ENCODE data around the gene ACOXL.

Gene ACOXL

DNA sequence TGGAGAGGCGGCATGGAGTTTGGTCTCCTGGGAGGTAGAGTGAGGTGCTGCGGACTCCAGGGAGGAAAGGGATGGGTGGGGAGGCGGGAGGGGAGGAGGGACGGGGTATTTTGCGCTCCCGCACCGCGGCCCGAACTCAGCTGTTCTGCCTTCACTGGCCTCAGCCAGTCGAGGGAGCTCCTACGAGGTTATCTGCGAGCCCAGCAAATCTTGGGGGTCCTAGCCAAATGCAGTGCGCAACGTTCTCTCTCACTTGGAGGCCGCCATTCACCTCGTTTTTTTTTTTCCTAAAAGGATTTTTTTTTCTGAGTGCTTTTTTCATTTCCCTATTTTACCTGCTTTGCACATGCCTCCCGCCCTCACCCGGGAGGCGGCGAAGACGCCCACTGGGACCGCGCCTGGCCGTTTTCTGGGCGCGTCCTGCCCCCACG lies 387.5 kb downstream of the ACOXL start:
- peak overlapping the region; percentile 95 for H3K27ac Mint-ChIP-seq
- H3K9me3 Mint-ChIP-seq: no peaks in the 10 kb centered on the region
- H3K4me3 Mint-ChIP-seq: peak overlapping the region; percentile 82
- DNase-seq: no peak
- H3K4me1 Mint-ChIP-seq (ENCODE audit: low read depth): peaks cover 68% of the 10 kb centered on the region
- peaks cover 36% of the 10 kb centered on the region for H3K36me3 Mint-ChIP-seq (ENCODE audit: low read depth)
- H3K27me3 Mint-ChIP-seq: peaks cover 33% of the 10 kb centered on the region

DNA sequence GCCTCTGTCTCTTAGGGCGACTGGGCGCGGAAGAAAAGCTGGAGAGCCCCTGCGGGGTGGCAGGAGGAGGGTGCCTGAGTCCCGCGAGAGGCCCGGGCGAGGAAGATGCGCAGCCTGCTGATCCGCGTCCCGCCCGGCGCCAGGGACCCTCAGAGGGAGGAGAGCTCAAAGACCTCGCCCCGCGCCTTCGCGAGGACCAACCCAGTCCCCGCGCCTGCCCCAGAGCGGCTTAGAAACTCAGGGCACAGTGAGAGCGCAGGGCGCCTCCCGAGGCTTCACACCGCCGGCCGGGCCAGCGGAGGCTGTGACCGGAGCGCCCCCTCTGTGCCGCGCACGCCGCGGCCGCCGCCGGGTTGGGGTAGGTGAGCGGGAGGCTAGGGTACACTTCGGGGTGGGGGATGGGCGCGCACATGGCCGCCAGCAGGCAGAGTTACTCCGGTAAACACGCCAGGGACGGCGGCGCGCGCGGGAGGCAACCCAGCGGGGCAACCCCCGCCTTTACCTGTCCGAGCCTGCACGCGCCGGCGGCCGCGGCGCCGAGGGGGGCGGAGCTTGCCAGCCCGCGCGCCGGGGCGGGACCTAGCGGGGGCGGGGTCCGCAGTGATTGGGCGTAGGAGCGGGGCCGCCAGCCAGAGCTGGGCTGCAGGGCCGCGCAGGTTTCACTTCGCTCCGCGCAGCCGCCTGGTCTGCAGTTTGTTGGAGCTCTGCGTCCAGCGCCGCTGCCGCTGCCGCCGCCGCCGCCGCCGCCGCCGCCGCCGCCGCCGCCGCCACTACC lies 388.1 kb downstream of the ACOXL start, which contains the start of gene BCL2L11:
BCL2L11 (plus strand) TSS at position 662 of the 775 bp plus-strand sequence. CDS start 2,832 bp downstream, outside the sequence.
- Mint-ChIP-seq H3K27ac (peak within 1 kb of the TSS; percentile 92), H3K4me1 (ENCODE audit: low read depth) (peaks cover 72% of the 10 kb centered on the region), H3K9me3 (no peaks in the 10 kb centered on the region), H3K36me3 (ENCODE audit: low read depth) (peaks cover 42% of the 10 kb centered on the region), H3K4me3 (peak within 1 kb of the TSS; percentile 88), H3K27me3 (peaks cover 33% of the 10 kb centered on the region)
- DNase-seq: peak; percentile 95

DNA sequence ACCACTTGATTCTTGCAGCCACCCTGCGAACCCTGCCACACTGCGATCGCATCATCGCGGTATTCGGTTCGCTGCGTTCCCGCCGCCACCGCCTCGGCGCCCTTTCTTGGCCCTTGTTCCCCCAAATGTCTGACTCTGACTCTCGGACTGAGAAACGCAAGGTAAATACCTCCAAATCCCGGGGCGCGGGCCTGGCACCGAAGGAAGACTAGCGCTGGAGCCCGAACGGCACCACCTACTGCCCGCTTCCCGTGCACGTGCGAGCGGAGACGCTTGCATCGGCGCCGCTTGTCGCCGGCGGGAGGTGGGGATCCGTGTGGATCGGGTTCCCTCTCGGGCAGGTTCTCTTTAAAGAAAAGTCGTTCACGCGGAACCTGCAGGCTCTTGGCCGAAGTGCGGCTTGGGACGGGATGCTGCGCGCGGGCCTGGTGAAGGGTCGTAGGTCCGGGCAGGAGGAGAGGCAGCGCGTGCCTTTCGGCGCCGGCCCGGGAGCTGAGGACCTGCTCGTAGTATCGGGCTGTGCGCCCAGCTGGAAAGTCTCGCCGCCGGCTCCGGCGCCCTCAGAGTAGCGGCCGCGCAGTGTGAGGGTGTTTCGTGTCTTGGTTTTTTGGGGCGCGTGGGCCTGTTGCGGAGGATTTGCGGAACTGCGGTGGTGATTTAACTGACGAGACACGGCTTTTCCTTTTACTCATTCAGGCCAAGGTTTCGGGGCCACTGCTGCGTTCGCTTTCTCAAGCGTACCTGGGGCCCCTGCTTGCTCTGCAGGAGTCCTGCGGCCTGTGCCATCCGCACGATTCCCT lies 388.9 kb downstream of the ACOXL start:
- Mint-ChIP-seq H3K4me1 (ENCODE audit: low read depth) (peaks cover 72% of the 10 kb centered on the region), H3K27me3 (peaks cover 33% of the 10 kb centered on the region), H3K27ac (peak overlapping the region; percentile 92), H3K36me3 (ENCODE audit: low read depth) (peaks cover 50% of the 10 kb centered on the region), H3K9me3 (no peaks in the 10 kb centered on the region), H3K4me3 (peak overlapping the region; percentile 88)
- DNase-seq: peak; percentile 81

DNA sequence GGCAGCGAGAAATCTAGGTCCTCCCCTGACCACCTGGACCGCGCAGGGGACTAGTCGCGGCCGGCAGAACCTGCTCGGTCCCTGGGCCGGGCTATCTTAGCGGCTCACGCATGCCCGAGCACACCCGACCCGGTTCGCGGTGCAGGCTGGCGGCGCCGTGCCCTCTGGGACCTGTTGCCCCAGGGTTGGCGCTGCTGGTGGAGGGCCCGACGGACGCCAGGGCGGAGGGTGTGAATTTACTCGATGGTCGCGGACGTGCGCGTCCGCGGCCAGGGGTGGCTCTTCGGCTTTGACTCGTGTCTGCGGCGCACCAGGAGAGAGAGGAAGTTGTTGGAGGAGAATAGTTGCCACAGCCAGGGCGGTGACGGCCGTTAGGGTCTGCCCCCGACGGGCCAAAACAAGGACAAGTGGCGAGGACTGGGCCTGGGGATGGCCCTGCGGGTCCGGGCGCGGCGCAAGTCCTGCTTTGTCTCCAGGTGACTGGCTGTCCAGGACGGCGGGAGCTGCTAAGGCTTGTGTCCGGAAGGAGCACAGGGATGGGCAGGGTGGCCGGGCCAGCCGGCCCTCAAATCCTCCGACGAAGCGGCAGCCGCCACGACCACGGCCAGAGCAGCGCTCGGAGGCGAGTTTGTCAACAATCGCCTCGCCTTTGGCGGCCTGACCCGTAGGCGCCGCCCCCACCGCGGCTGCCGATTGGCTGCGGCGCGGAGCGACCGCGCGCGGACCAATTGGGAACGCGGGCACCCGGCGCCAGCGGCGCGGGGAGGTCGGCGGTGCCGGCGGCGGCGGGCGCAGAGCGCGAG lies 389.7 kb downstream of the ACOXL start:
- DNase-seq: peak; percentile 86
- peak overlapping the region; percentile 88 for H3K4me3 Mint-ChIP-seq
- peaks cover 31% of the 10 kb centered on the region for H3K27me3 Mint-ChIP-seq
- H3K27ac Mint-ChIP-seq: peak overlapping the region; percentile 92
- no peaks in the 10 kb centered on the region for H3K9me3 Mint-ChIP-seq
- H3K4me1 Mint-ChIP-seq (ENCODE audit: low read depth): peaks cover 72% of the 10 kb centered on the region
- peaks cover 58% of the 10 kb centered on the region for H3K36me3 Mint-ChIP-seq (ENCODE audit: low read depth)

DNA sequence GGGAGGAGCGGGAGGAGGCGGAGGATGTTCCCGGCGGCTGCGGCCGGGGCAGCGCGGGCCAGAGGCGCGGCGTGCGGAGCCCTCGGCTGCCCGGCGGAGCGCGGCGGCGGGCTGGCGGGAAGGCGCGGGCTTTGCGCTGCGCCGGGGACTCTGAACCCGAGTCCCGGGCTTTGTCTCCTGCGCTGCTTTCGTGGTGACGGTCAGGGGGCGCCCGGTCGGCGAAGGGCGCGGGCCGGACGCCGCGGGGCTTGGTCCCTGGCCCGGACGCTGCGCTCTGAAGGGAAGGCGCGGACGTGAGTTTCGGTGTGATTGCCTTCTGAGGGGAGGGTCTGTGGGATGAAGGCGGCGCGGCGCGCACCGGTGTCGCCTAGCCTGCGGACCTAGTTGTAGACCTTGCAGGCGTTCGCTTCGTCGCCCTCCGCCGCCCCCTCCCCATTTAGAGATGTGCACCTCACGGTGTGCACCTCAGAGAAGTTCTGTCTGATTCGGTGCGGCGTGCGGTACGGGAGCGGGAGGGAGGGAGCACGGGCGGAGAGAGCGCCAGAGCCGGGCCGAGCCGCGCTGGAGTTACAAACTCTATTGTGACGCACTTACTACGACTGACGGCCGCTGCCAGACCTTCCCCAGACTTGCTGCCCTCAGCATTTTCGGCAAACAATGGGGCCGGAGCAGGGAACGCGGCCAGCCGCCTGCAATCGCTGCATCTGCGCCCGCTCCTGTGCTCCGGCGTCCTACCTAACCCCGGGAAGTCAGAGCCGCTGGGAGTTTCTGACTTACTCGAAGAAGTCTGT lies 390.5 kb downstream of the ACOXL start:
- Mint-ChIP-seq H3K36me3 (ENCODE audit: low read depth) (peaks cover 66% of the 10 kb centered on the region), H3K27me3 (peaks cover 25% of the 10 kb centered on the region), H3K4me1 (ENCODE audit: low read depth) (peaks cover 71% of the 10 kb centered on the region)

DNA sequence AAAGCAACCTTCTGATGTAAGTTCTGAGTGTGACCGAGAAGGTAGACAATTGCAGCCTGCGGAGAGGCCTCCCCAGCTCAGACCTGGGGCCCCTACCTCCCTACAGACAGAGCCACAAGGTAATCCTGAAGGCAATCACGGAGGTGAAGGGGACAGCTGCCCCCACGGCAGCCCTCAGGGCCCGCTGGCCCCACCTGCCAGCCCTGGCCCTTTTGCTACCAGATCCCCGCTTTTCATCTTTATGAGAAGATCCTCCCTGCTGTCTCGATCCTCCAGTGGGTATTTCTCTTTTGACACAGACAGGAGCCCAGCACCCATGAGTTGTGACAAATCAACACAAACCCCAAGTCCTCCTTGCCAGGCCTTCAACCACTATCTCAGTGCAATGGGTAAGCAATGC lies 391.4 kb downstream of the ACOXL start:
- Mint-ChIP-seq H3K36me3 (ENCODE audit: low read depth) (peaks cover 75% of the 10 kb centered on the region), H3K4me1 (ENCODE audit: low read depth) (peaks cover 69% of the 10 kb centered on the region)

More for the DNA sequence above, 390.5 kb downstream of the ACOXL start:
- H3K9me3 Mint-ChIP-seq: no peaks in the 10 kb centered on the region
- peak overlapping the region; percentile 88 for H3K4me3 Mint-ChIP-seq
- peak overlapping the region; percentile 77 for H3K27ac Mint-ChIP-seq
- DNase-seq: peak; percentile 69

DNA sequence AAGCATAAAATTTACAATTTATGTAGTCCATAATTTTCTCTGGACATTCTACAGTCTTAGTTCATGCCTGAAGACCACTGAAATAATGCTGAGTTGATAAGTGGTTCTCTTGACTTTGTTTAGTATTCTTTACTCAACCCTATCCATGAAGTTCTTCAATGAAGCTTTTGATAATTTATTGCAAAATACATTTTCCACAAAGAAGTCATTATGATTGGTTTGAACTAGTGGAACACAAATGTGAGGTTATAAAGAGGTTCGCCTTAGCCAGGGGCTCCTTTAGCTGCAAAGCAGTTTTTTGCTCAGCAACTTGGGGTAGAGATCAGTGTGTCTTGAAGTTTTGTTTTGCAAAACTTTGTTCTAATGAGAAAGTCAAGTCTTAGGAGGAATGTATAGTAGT lies 394.2 kb downstream of the ACOXL start:
- Mint-ChIP-seq H3K27ac (no peak overlapping the region), H3K4me1 (ENCODE audit: low read depth) (peaks cover 66% of the 10 kb centered on the region), H3K9me3 (no peaks in the 10 kb centered on the region), H3K27me3 (peaks cover 2% of the 10 kb centered on the region), H3K36me3 (ENCODE audit: low read depth) (peaks cover 93% of the 10 kb centered on the region), H3K4me3 (no peak overlapping the region)
- no peak for DNase-seq

More for the DNA sequence above, 391.4 kb downstream of the ACOXL start:
- Mint-ChIP-seq H3K27ac (peak overlapping the region; percentile 50), H3K27me3 (peaks cover 16% of the 10 kb centered on the region), H3K4me3 (peak overlapping the region; percentile 88), H3K9me3 (no peaks in the 10 kb centered on the region)
- no peak for DNase-seq

DNA sequence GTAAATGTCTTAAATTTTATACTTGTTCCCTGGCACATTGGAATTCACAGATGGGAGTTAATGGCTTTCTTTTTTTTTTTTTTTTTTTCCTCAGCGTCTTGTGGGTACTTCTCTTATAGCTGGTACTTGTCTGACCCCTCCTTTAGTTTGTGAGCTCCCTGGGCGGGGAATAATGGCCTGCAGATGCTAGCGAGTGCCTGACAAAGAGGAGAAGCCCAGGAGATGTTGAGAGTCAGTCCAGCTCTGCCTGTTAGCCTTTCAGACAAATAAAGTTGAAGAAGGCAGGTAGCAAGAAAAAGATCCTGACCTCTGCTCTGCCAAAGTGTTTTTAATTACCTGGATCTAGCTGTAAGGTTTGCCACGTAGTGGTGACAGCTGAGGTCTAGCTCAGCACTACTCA lies 395.0 kb downstream of the ACOXL start:
- no peaks in the 10 kb centered on the region for H3K9me3 Mint-ChIP-seq
- peaks cover 2% of the 10 kb centered on the region for H3K27me3 Mint-ChIP-seq
- H3K4me1 Mint-ChIP-seq (ENCODE audit: low read depth): peaks cover 70% of the 10 kb centered on the region
- no peak overlapping the region for H3K4me3 Mint-ChIP-seq
- DNase-seq: no peak
- H3K36me3 Mint-ChIP-seq (ENCODE audit: low read depth): peaks cover 94% of the 10 kb centered on the region
- no peak overlapping the region for H3K27ac Mint-ChIP-seq

DNA sequence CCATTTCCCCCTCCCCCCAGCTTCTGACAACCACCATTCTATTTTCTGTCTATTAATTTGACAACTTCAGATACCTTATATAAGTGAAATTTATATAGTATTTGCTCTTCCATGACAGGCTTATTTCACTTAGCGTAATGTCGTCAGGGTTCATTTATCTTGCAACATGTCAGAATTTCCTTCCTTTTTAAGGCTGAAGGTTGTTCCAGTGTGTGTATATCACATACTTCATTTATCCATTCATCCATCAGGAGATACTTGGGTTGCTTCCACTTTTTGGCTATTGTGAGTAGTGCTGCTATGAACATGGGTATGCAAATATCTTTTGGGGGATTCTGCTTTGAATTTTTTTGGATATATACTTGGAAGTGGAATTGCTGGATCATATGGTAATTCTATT lies 395.7 kb downstream of the ACOXL start:
- H3K4me1 Mint-ChIP-seq (ENCODE audit: low read depth): peaks cover 71% of the 10 kb centered on the region
- peaks cover 2% of the 10 kb centered on the region for H3K27me3 Mint-ChIP-seq
- no peak overlapping the region for H3K27ac Mint-ChIP-seq
- no peaks in the 10 kb centered on the region for H3K9me3 Mint-ChIP-seq
- no peak overlapping the region for H3K4me3 Mint-ChIP-seq
- peaks cover 97% of the 10 kb centered on the region for H3K36me3 Mint-ChIP-seq (ENCODE audit: low read depth)
- no peak for DNase-seq

DNA sequence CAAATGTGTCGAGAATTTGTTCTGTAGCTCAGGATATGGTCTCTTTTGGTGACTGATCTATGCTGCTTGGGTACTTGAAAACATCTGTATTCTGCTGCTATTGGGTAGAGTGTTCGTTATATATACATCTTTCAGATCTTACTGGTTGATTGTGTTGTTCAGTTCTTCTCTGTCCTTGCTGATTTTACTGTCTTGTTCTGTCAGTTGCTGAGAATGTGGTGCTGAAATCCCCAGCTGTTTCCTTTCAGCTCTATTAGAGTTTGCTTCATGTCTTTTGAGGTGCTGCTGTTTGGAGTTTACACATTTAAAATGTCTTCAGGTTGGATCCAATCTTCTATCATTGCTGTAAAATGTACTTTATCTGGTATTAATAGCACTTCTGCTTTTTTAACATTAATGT lies 401.2 kb downstream of the ACOXL start:
- no peak overlapping the region for H3K4me3 Mint-ChIP-seq
- H3K27ac Mint-ChIP-seq: no peak overlapping the region
- DNase-seq: no peak
- peaks cover 53% of the 10 kb centered on the region for H3K4me1 Mint-ChIP-seq (ENCODE audit: low read depth)
- peaks cover 95% of the 10 kb centered on the region for H3K36me3 Mint-ChIP-seq (ENCODE audit: low read depth)
- no peaks in the 10 kb centered on the region for H3K27me3 Mint-ChIP-seq
- H3K9me3 Mint-ChIP-seq: no peaks in the 10 kb centered on the region

DNA sequence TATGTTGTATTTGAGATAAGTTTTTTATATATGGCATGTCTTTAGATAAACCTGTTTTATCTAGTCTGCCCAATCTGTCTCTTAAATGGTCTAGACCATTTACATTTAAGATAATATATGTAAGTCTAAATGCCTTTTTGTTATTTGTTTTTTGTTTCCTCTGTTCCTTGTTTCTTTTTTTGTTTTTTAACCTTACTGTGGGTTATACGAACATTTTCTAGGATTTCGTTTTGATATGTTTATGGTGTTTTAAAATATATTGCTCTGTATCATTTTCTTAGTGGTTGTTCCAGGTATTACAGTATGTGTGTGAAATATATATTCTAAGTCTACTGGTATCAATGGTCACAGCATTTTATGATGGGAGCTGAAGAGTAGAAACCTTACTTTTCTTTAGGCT lies 401.7 kb downstream of the ACOXL start:
- DNase-seq: no peak
- H3K36me3 Mint-ChIP-seq (ENCODE audit: low read depth): peaks cover 95% of the 10 kb centered on the region

DNA sequence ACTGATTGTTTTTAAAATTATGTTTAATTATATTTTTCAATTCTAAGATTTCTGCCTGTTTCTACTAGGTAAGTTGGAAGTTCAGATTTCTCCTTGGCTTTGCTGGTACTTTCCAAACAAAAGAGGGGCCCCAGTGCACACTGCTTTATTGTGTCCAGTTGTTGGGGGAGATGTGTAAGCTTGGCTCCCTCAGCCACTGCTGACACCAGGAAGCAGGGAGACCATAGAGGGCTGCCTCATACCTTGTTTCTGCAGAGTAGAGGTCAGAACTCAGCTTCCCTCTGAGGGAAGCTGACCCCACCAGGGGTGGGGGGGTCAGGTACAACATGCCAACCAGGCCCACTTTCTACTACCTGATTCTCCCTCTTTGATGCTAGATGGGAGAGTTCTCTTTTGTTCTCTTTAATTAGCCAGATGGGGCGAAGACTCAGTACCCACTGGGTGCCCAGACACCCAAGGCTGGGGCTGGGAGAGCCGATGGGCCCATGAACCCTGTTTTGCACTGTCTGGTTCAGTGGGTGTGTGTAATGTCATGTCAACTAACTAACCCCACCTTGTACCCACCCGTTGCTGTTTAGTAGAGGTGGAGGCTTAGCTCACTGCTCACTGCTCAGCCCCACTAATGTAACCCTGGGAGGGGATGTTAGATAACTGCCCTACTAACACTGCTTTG lies 403.0 kb downstream of the ACOXL start:
- Mint-ChIP-seq H3K36me3 (ENCODE audit: low read depth) (peaks cover 96% of the 10 kb centered on the region), H3K27me3 (no peaks in the 10 kb centered on the region), H3K9me3 (no peaks in the 10 kb centered on the region), H3K27ac (no peak overlapping the region), H3K4me3 (no peak overlapping the region), H3K4me1 (ENCODE audit: low read depth) (peaks cover 45% of the 10 kb centered on the region)
- no peak for DNase-seq

More for the DNA sequence above, 401.7 kb downstream of the ACOXL start:
- H3K4me3 Mint-ChIP-seq: no peak overlapping the region
- peaks cover 52% of the 10 kb centered on the region for H3K4me1 Mint-ChIP-seq (ENCODE audit: low read depth)
- H3K9me3 Mint-ChIP-seq: no peaks in the 10 kb centered on the region
- H3K27ac Mint-ChIP-seq: no peak overlapping the region
- H3K27me3 Mint-ChIP-seq: no peaks in the 10 kb centered on the region

DNA sequence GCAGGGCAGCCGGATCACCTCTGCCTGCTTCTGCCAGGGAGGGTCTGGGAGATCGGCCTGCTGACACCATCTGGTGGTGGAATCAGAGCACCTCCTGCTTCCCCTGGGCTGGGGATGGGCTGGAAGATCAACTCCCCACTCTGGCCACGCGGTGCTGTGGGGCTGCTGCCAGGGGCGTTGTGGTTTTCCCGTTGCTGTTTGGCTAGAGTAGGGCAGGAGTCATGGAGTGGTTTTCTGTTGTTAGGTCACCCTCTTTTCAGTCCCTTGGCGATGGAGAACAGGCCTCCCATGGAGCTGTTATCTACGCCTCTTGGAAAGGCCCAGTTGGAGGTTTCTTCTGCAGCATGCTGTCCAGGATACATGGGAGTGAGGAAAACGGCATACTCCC lies 403.5 kb downstream of the ACOXL start:
- Mint-ChIP-seq H3K4me3 (no peak overlapping the region), H3K36me3 (ENCODE audit: low read depth) (peaks cover 96% of the 10 kb centered on the region), H3K27ac (no peak overlapping the region), H3K27me3 (no peaks in the 10 kb centered on the region), H3K4me1 (ENCODE audit: low read depth) (peaks cover 40% of the 10 kb centered on the region), H3K9me3 (no peaks in the 10 kb centered on the region)
- DNase-seq: no peak

Measured in activated T-cell treated with anti-CD3 and anti-CD28 coated beads, Interleukin-2, amount 50 U/mL, for 24 hours (primary cell).